Adrenal gland (tissue), 12 donors: Measurements from ENCODE around the gene ZDHHC14. TPM values are rescaled to one million over a fixed set of nuclear protein-coding genes. Genes with fewer than 3 reads are reported as not detected.

ENCODE experiments used
- DNase-seq, 7 donors: peaks; one replicate each; pipeline ENCODE4 v3.0.0-alpha.2; 2019 to 2020
- H3K27ac ChIP-seq, 5 donors: fragments of 200-600 bp; sonication (generic) in 4 of 5; 1 replicate in 3 of 5; 2 replicates in 2 of 5; pipeline versions ENCODE4 v1.5.1 to v1.8.0; 2016 to 2020; ENCODE audit warnings: mild to moderate bottlenecking in 1 of 5
- H3K27me3 ChIP-seq: fragments of 200-600 bp; 2 replicates; pipeline ENCODE4 v1.8.0; 2021
- H3K36me3 ChIP-seq, 2 donors: fragments of 200-600 bp; replicated peaks in 1 of 2; 1 replicate in 1 of 2; 2 replicates in 1 of 2; pipeline versions ENCODE4 v1.5.1 to v1.8.0; 2018 to 2022
- H3K4me1 ChIP-seq, 2 donors: fragments of 200-600 bp; replicated peaks in 1 of 2; 1 replicate in 1 of 2; 2 replicates in 1 of 2; pipeline versions ENCODE4 v1.5.1 to v1.8.0; 2018 to 2021
- H3K4me3 ChIP-seq, 4 donors: fragments of 200-600 bp; sonication (generic) in 3 of 4; one replicate each; pipeline ENCODE4 v1.5.1; 2016 to 2018
- H3K9me3 ChIP-seq, 3 donors: fragments of 200-600 bp; sonication (generic) in 1 of 3; replicated peaks in 1 of 3; 1 replicate in 2 of 3; 2 replicates in 1 of 3; pipeline versions ENCODE4 v1.5.1 to v1.8.0; 2016 to 2021
- POLR2A ChIP-seq, 2 donors: fragments of 450-650 bp; IDR thresholded peaks; one replicate each; pipeline ENCODE4 v1.6.1; 2017; ENCODE audit warnings: antibody characterized with exemption in 2 of 2, mild to moderate bottlenecking in 2 of 2, moderate library complexity in 1 of 2
- WGBS, 4 donors: extraction: QIAGEN DNeasy Blood & Tissue Kit in 2 of 4; methylation state at CpG; one replicate each; pipeline versions ENCODE4 v1.1.5 to v1.1.7; 2013 to 2017; 5-methylcytosine and 5-hydroxymethylcytosine counted together
- intact Hi-C, 2 donors: fragments of 100-400 bp; cut with DNase I; formaldehyde crosslinking; loops; one replicate each; pipeline versions ENCODE4 v1.14.1 to v1.15.0; 2022 to 2023
- polyA plus RNA-seq, 3 donors: library from polyadenylated mRNA; stranded (reverse); fragments of 200-250 nt in 2 of 3; fragments of 350-450 nt in 1 of 3; fragmentation: Illumina TruSeq in 1 of 3; extraction: RNeasy Lipid Tissue Mini Kit (QIAGEN cat#74804) in 1 of 3; gene quantifications; one replicate each; pipeline ENCODE4 v1.2.3, GENCODE V29; 2013 to 2014
- total RNA-seq, 9 donors: library from RNA; depleted of rRNA in 4 of 9; stranded (reverse); fragments of >200 nt in 4 of 9; fragments of 120-200 nt in 1 of 9; fragmentation: NEBNext Ultra II Directional in 1 of 9; extraction: Animal tissue kit (Norgen Biotek cat#: 25700) in 1 of 9; gene quantifications; one replicate each; pipeline versions ENCODE4 v1.1.0 to v1.2.4, GENCODE V29; 2013 to 2023
- TF ChIP-seq, protein P1 (sequence below), 6 experiments: fragments of 450-650 bp in 4 of 6; fragments of 200-600 bp in 2 of 6; sonication (generic) in 1 of 6; IDR thresholded peaks; 1 replicate in 5 of 6; 2 replicates in 1 of 6; pipeline versions ENCODE4 v1.5.1 to v1.8.0; 2016 to 2021; ENCODE audit warnings: antibody characterized with exemption in 6 of 6, mild to moderate bottlenecking in 2 of 6, moderate library complexity in 1 of 6
- donor health status: healthy with polysubstance abuse.
- donor health status: Bipolar disorder and iron deficiency.
- donor health status: DM: yes; HTN: yes; CAD: no.
- donor health status: DM: no; HTN: no; CAD: no.
- donor health status: DM: no; HTN: no; CAD: no.
- donor health status: DM: yes; HTN: yes; CAD: no.

ZDHHC14 gene
- total and polyA plus RNA-seq, 12 donors, result 3.8 to 14.3 (median 8.8) TPM

DNA sequence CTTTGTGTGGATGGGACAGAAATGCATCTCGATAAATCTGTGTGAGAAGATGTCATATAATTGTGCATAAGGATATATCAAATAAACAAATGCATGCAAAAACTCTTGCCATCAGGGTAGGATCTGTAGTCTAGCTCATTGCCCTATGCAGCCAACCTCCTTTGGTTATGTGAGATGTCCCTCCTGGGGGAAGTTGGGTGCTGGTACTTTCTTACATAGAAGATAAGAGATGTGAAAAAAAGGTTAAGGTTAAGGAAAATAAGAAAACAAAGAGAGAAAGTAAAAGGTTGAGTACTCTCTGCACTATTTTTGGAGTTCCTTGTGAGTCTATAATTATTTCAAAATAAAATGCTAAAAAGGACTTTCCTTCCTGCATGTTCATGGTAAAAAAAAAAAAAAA lies 30.4 kb downstream of the ZDHHC14 start:
- 90 to 100% (median 93%) methylated on average over 1 of the region's 1 CpG for WGBS, 4 donors
- no peak overlapping the region for H3K27ac ChIP-seq

DNA sequence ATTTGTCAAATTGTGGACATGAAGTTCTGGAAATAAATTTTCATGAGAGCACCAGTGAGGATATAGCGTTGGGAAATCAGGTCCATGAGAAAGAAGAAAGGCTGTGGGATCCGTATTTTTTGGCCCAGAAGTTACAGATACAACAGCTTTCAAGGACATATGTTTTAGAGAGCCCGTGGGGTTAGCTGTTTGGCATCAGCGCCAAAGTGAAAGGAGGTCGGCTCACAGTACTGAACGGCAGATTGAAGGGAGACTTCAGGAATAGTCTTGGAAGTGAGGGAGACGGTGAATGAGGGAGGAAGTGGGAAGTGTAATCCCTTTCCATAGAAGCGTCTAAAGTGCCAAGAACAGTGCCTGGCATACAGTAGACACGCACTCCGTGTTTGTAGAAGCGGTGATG lies 31.8 kb downstream of the ZDHHC14 start:
- intact Hi-C loops, result no loop called here
- 68 to 84% (median 72%) methylated on average over 11 of the region's 11 CpGs for WGBS, 4 donors

More for the DNA sequence above, 30.4 kb downstream of the ZDHHC14 start:
- no peaks in the 10 kb centered on the region for H3K27me3 ChIP-seq
- no peak for DNase-seq
- intact Hi-C loops, result no loop called here
- H3K36me3 ChIP-seq, result no peaks in the 10 kb centered on the region
- no peak overlapping the region for H3K4me3 ChIP-seq
- H3K9me3 ChIP-seq, result no peaks in the 10 kb centered on the region
- H3K4me1 ChIP-seq, result no peaks in the 10 kb centered on the region
- no peak for TF ChIP-seq POLR2A (IDR thresholded peaks at IDR 0.05)
- TF ChIP-seq, protein P1, sequence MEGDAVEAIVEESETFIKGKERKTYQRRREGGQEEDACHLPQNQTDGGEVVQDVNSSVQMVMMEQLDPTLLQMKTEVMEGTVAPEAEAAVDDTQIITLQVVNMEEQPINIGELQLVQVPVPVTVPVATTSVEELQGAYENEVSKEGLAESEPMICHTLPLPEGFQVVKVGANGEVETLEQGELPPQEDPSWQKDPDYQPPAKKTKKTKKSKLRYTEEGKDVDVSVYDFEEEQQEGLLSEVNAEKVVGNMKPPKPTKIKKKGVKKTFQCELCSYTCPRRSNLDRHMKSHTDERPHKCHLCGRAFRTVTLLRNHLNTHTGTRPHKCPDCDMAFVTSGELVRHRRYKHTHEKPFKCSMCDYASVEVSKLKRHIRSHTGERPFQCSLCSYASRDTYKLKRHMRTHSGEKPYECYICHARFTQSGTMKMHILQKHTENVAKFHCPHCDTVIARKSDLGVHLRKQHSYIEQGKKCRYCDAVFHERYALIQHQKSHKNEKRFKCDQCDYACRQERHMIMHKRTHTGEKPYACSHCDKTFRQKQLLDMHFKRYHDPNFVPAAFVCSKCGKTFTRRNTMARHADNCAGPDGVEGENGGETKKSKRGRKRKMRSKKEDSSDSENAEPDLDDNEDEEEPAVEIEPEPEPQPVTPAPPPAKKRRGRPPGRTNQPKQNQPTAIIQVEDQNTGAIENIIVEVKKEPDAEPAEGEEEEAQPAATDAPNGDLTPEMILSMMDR (IDR thresholded peaks at IDR 0.05), result no peak

DNA sequence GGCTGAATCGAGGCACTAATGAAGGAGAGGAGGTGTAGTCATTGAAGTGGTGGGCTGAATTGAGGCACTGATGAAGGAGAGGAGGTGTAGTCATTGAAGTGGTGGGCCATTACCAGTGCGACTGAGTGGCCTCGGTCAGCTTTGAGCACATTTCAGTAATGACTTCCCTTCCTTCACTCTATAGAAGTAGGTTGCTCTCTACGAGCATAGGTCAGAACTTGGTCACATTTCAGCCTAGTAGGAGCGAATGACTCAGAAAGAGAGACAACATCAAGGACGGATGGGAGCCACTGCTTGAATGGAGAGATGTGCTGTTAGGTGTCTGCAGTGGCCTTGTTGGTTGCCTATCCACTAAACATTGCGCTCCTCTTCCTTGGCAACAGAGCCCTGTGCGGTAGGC lies 39.5 kb downstream of the ZDHHC14 start:
- no peaks in the 10 kb centered on the region for H3K9me3 ChIP-seq

More for the DNA sequence above, 31.8 kb downstream of the ZDHHC14 start:
- H3K27ac ChIP-seq, result no peak overlapping the region
- no peaks in the 10 kb centered on the region for H3K4me1 ChIP-seq
- H3K4me3 ChIP-seq, result no peak overlapping the region
- TF ChIP-seq POLR2A (IDR thresholded peaks at IDR 0.05), result no peak
- no peaks in the 10 kb centered on the region for H3K36me3 ChIP-seq
- no peaks in the 10 kb centered on the region for H3K9me3 ChIP-seq
- no peaks in the 10 kb centered on the region for H3K27me3 ChIP-seq
- DNase-seq, result no peak

DNA sequence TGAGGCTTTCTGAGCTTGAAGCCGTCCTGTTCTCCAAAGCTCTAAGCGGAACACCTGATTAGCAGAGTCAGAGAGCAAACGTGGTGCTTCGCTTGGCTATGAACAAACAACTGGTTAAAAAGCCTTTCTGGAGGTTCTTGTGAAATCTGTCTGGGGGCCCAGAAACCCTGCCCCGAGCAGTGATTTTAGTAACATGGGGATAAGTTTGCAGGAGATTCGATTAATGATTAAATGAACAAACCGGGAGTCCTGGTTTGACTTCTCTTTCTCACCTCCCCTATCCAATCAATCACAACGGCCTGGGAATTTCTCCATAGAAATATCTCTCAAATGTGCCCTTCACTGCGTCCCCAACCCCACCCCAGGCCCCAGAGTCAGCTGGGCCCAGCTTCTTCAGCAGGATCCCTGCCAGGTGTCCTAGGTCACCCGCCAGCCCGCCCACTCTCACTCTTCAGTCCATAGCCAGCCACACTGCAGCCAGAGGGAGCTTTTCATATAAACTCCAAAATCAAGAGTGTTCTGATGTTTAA lies 43.6 kb downstream of the ZDHHC14 start:
- H3K27ac ChIP-seq, result no peak overlapping the region
- no peaks in the 10 kb centered on the region for H3K36me3 ChIP-seq
- 74 to 86% (median 82%) methylated on average over 11 of the region's 11 CpGs for WGBS, 4 donors
- intact Hi-C loops, result no loop called here
- no peaks in the 10 kb centered on the region for H3K27me3 ChIP-seq
- H3K4me1 ChIP-seq, result peaks cover 15 to 18% of the 10 kb centered on the region in 2 donors
- TF ChIP-seq, protein P1 (IDR thresholded peaks at IDR 0.05), result no peak
- no peak for TF ChIP-seq POLR2A (IDR thresholded peaks at IDR 0.05)
- no peak overlapping the region for H3K4me3 ChIP-seq
- no peaks in the 10 kb centered on the region for H3K9me3 ChIP-seq
- no peak for DNase-seq

More for the DNA sequence above, 39.5 kb downstream of the ZDHHC14 start:
- 72 to 77% (median 75%) methylated on average over 8 of the region's 8 CpGs for WGBS, 4 donors
- TF ChIP-seq POLR2A (IDR thresholded peaks at IDR 0.05), result no peak
- TF ChIP-seq, protein P1 (IDR thresholded peaks at IDR 0.05), result no peak
- H3K36me3 ChIP-seq, result no peaks in the 10 kb centered on the region
- no peak overlapping the region for H3K27ac ChIP-seq
- H3K4me1 ChIP-seq, result no peaks in the 10 kb centered on the region
- intact Hi-C loops, result no loop called here
- no peaks in the 10 kb centered on the region for H3K27me3 ChIP-seq
- peak in 1 of 7 donors; percentile 33 for DNase-seq
- no peak overlapping the region for H3K4me3 ChIP-seq

DNA sequence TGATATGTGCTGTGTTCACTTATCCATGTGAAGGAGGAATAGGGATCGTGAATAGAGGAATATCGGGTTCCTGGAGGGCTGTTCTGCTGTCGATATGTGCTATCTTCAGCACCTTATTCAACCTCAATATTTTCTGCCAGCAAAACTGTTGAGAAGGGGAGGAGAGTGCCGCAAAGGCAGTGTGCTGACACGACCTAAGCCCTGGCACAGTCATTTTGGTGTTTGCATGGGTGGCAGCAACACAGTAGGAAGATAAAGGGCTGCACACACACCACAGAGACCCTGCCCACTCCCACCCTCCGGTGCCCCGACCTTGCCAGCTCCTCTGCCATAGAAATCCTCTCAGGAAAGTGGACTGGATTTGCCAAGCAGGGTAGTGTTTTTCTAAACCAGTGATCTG lies 47.0 kb downstream of the ZDHHC14 start:
- H3K27me3 ChIP-seq, result no peaks in the 10 kb centered on the region
- TF ChIP-seq POLR2A (IDR thresholded peaks at IDR 0.05), result no peak
- TF ChIP-seq, protein P1 (IDR thresholded peaks at IDR 0.05), result no peak
- H3K36me3 ChIP-seq, result no peaks in the 10 kb centered on the region
- peak overlapping the region in 3 of 5 donors; percentile 33 to 79 (median 43) for H3K27ac ChIP-seq
- intact Hi-C loops, result no loop called here
- 46 to 51% (median 49%) methylated on average over 7 of the region's 7 CpGs for WGBS, 4 donors
- peaks cover 15 to 18% of the 10 kb centered on the region in 2 donors for H3K4me1 ChIP-seq
- no peak for DNase-seq
- peak overlapping the region in 1 of 4 donors; percentile 33 for H3K4me3 ChIP-seq
- H3K9me3 ChIP-seq, result no peaks in the 10 kb centered on the region
